ENCODE measurements around the gene MLX.

GRCh38 chr17:42578282-42578869 lies 11.5 kb downstream of the MLX start:
- peak; percentile 64 to 84 (median 78) for TF ChIP-seq CTCF (IDR thresholded peaks at IDR 0.05)
- TF ChIP-seq EP300 (IDR thresholded peaks at IDR 0.05; ENCODE audit: low read depth), result no peak

Data from transverse colon (tissue), 3 donors.